ENCODE data around the gene DNAJC5. TPM values are rescaled to one million over a fixed set of nuclear protein-coding genes. Genes with fewer than 3 reads are reported as not detected.

Gene DNAJC5, protein sequence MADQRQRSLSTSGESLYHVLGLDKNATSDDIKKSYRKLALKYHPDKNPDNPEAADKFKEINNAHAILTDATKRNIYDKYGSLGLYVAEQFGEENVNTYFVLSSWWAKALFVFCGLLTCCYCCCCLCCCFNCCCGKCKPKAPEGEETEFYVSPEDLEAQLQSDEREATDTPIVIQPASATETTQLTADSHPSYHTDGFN
- total RNA-seq (2014; rRNA removed; shearing (Covaris generic)) = 29.5 and 33.5 TPM in 2 replicates
- polyA plus RNA-seq (2016; fragmentation: Nextera tagmentation; extraction: Ambion mirVana) = 6.9 and 7.1 TPM in 2 replicates
- long read RNA-seq, partial matches to known transcripts = 0 of 1 reads
- long read RNA-seq, other reads (novel, unspliced or antisense) = 1 of 1 reads

DNA sequence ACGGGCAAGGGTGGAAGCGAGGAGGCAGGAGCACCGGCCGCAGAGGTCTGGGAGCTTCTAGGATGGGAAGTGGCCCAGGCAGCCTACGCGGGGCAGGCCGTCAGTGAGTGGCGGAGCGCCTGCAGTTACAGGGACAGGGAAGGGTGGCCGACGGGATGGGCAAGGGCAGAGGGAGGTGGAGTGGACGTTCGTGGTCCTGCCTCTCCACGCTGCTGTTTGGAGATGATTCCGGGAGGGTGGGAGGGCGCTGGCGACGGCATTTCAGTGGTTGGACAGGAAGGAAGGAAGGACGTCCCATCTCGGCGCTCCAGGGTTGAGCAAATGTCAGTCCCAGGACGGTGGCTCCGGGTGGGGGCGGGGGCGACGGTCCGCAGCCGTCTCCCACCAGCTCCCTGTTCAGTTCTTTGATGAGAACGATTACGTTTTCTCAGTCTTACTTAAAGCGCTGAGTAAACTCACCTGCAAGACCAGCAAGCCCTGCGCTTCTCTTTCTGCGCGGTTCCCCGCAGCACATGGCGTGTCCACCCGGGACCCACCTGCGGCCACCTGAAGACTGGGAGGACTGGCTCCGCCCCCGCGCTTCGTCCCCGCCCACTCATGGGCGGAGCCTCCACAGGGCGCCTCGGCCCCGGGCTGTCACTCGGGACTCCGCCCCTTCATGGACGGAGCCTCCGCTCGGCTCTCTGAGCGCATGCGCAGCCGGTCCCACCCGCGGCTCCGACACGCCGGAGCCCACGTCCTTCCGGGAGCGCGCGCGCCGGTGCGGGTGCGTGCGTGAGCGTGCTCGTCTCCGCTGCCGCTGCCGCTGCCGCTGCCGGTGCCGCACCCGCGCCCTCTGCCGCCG is at the start of gene DNAJC5:
DNAJC5 (plus strand) TSS at position 769 of the 844 bp plus-strand sequence. CDS start 33,220 bp downstream, outside the sequence.
- peak; percentile 79 for ATAC-seq
- Histone ChIP-seq H3F3A (replicated peaks; ENCODE audit: low read depth) (peaks cover 27% of the 10 kb centered on the region), H3K4me2 (peak within 1 kb of the TSS; percentile 81), H2AFZ (peak within 1 kb of the TSS; percentile 0; the same call in 1 of the 2 replicates), H3K36me3 (ENCODE audit: insufficient read depth) (peaks cover 6% of the 10 kb centered on the region; the same call in 1 of the 2 replicates), H3K79me2 (replicated peaks; ENCODE audit: insufficient read depth) (peaks cover 37% of the 10 kb centered on the region), H4K20me1 (replicated peaks; ENCODE audit: insufficient read depth) (peaks cover 29% of the 10 kb centered on the region), H3K27me3 (ENCODE audit: insufficient read depth) (no peaks in the 10 kb centered on the region), H3K9me2 (ENCODE audit: insufficient read depth) (no peaks in the 10 kb centered on the region), H3K27ac (ENCODE audit: low read depth) (no peak within 1 kb of the TSS), H3K4me1 (ENCODE audit: insufficient read depth) (peaks cover 8% of the 10 kb centered on the region; the same call in 1 of the 2 replicates), H3K4me3 (peak within 1 kb of the TSS; percentile 79)
- TF ChIP-seq POLR2AphosphoS5 (IDR thresholded peaks at IDR 0.05; ENCODE audit: low read depth) (peak; percentile 64; the same call in 1 of the 2 replicates), ZNF114 (CRISPR knock-in tag; IDR thresholded peaks at IDR 0.05) (no peak)
- peaks cover 16% of the 10 kb centered on the region for H3K4me1 Mint-ChIP-seq
- H3K27me3 Mint-ChIP-seq (ENCODE audit: insufficient read depth, low read depth, poor library complexity) = peaks cover 17% of the 10 kb centered on the region
- H3K27ac Mint-ChIP-seq = peak within 1 kb of the TSS; percentile 40; the same call in 1 of the 2 replicates
- no peaks in the 10 kb centered on the region for H3K9me3 Mint-ChIP-seq
- peak within 1 kb of the TSS; percentile 86 for H3K4me3 Mint-ChIP-seq
- DNase-seq (ENCODE audit: low spot score) = peak; percentile 88
- peaks cover 18% of the 10 kb centered on the region for H3K36me3 Mint-ChIP-seq (ENCODE audit: low read depth)

DNA sequence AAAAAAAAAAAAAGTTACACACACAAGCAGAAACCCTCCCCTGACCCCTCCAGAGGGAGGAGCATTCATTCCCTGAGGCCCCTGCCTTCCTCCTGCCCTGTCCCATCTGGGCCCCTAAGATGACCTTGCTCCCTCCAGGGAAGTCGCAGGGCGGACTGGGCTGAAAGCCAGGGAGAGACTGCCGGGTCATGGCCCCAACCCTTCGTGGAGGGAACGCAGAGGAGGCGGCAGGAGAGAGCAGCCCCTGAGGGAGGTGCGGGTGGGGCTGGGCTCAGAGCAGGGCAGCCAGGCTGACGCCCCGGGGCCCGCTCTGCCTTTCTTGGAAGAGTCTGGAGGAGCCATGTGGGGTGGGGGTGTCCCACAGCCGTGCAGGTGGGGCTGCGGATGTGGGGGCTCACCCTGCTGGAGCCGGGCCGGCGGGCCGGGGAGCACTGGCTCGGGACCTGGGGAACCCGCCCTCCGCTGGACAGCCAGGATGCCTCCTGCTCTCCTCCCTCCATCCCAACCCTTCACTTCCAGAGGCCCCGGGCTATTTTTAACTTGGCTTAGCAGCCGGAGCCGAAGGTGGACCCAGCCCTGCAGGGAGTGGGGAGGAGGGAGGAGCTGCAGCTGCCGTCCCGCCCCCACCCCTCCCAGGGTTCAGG is 48.7 kb upstream of the DNAJC5 start:
- Histone ChIP-seq H3K4me3 (peak overlapping the region; percentile 55), H3K79me2 (replicated peaks; ENCODE audit: insufficient read depth) (no peaks in the 10 kb centered on the region), H3K4me2 (peak overlapping the region; percentile 88), H3K27me3 (ENCODE audit: insufficient read depth) (no peaks in the 10 kb centered on the region), H3K36me3 (ENCODE audit: insufficient read depth) (no peaks in the 10 kb centered on the region), H3K27ac (ENCODE audit: low read depth) (peak overlapping the region; percentile 92), H3K4me1 (ENCODE audit: insufficient read depth) (peaks cover 35% of the 10 kb centered on the region), H4K20me1 (replicated peaks; ENCODE audit: insufficient read depth) (no peaks in the 10 kb centered on the region), H2AFZ (no peak overlapping the region), H3K9me2 (ENCODE audit: insufficient read depth) (no peaks in the 10 kb centered on the region), H3F3A (replicated peaks; ENCODE audit: low read depth) (peaks cover 14% of the 10 kb centered on the region)
- peak; percentile 89 for DNase-seq (ENCODE audit: low spot score)
- H3K4me1 Mint-ChIP-seq = peaks cover 22% of the 10 kb centered on the region
- H3K36me3 Mint-ChIP-seq (ENCODE audit: low read depth) = no peaks in the 10 kb centered on the region; the same call in 2 of the 3 replicates
- ATAC-seq = peak; percentile 73
- H3K27me3 Mint-ChIP-seq (ENCODE audit: insufficient read depth, low read depth, poor library complexity) = peaks cover 17% of the 10 kb centered on the region
- TF ChIP-seq CREB1 (CRISPR knock-in tag; IDR thresholded peaks at IDR 0.05; ENCODE audit: low read depth) = no peak
- TF ChIP-seq ZNF114 (CRISPR knock-in tag; IDR thresholded peaks at IDR 0.05) = no peak
- TF ChIP-seq, protein P1, sequence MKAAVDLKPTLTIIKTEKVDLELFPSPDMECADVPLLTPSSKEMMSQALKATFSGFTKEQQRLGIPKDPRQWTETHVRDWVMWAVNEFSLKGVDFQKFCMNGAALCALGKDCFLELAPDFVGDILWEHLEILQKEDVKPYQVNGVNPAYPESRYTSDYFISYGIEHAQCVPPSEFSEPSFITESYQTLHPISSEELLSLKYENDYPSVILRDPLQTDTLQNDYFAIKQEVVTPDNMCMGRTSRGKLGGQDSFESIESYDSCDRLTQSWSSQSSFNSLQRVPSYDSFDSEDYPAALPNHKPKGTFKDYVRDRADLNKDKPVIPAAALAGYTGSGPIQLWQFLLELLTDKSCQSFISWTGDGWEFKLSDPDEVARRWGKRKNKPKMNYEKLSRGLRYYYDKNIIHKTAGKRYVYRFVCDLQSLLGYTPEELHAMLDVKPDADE (IDR thresholded peaks at IDR 0.05) = no peak
- no peak for TF ChIP-seq EZH2phosphoT487 (IDR thresholded peaks at IDR 0.05; ENCODE audit: unreplicated experiment)
- TF ChIP-seq ZNF331 (CRISPR knock-in tag; IDR thresholded peaks at IDR 0.05; ENCODE audit: low read depth) = no peak
- peak; percentile 48 for TF ChIP-seq POLR2AphosphoS5 (IDR thresholded peaks at IDR 0.05; ENCODE audit: low read depth)
- TF ChIP-seq, protein P2, sequence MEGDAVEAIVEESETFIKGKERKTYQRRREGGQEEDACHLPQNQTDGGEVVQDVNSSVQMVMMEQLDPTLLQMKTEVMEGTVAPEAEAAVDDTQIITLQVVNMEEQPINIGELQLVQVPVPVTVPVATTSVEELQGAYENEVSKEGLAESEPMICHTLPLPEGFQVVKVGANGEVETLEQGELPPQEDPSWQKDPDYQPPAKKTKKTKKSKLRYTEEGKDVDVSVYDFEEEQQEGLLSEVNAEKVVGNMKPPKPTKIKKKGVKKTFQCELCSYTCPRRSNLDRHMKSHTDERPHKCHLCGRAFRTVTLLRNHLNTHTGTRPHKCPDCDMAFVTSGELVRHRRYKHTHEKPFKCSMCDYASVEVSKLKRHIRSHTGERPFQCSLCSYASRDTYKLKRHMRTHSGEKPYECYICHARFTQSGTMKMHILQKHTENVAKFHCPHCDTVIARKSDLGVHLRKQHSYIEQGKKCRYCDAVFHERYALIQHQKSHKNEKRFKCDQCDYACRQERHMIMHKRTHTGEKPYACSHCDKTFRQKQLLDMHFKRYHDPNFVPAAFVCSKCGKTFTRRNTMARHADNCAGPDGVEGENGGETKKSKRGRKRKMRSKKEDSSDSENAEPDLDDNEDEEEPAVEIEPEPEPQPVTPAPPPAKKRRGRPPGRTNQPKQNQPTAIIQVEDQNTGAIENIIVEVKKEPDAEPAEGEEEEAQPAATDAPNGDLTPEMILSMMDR (conservative IDR thresholded peaks at IDR 0.05; ENCODE audit: low read depth in 2 of 2) = no peak
- no peak for TF ChIP-seq STAT1 (IDR thresholded peaks at IDR 0.05; ENCODE audit: unreplicated experiment)
- H3K27ac Mint-ChIP-seq = peak overlapping the region; percentile 95
- H3K4me3 Mint-ChIP-seq = peak overlapping the region; percentile 77
- no peaks in the 10 kb centered on the region for H3K9me3 Mint-ChIP-seq
